H1 (cell line): ENCODE results near the gene MAK. TPM values are rescaled to one million over a fixed set of nuclear protein-coding genes. Genes with fewer than 3 reads are reported as not detected.
A peak's percentile ranks its signal among the peaks of the same experiment; 100 is the strongest.

Source experiments
- CTCF ChIA-PET: fragments of 300-600 bp; sonication (Branson Sonifier 250); formaldehyde crosslinking; loops from one replicate; lab custom pipeline; 2021; ENCODE audit not compliant: partially characterized antibody; lab: Charles Lee
- POLR2A ChIA-PET: fragments of 300-600 bp; sonication (Branson Sonifier 250); formaldehyde crosslinking; loops from one replicate; lab custom pipeline; 2021; ENCODE audit warnings: inconsistent platforms; ENCODE audit not compliant: partially characterized antibody; lab: Charles Lee
- DNase-seq, 2 experiments: peaks; one replicate each; pipeline versions ENCODE4 v3.0.0 to v3.0.0-alpha.2; 2010 to 2022; ENCODE audit warnings: low spot score in 2 of 2, low read depth in 1 of 2, mixed read lengths in 1 of 2
- FAIRE-seq: peaks from 2 replicates; lab custom pipeline; 2011; peaks lifted over from hg19 to GRCh38; lab: Jason Lieb, UNC
- H2AFZ ChIP-seq: 2 replicates; pipeline ENCODE4 v1.8.1; 2012; ENCODE audit warnings: low read length, inconsistent platforms
- H2AK5ac ChIP-seq: 2 replicates; pipeline ENCODE4 v1.6.1; 2013; ENCODE audit warnings: low read depth, low read length
- H2BK120ac ChIP-seq: replicated peaks from 2 replicates; pipeline ENCODE3; 2013; ENCODE audit warnings: low read depth, low read length, inconsistent platforms
- H2BK12ac ChIP-seq: 2 replicates; pipeline ENCODE4 v1.6.1; 2013; ENCODE audit warnings: low read depth, low read length
- H2BK15ac ChIP-seq: 2 replicates; pipeline ENCODE4 v1.6.1; 2013; ENCODE audit warnings: low read length
- H2BK20ac ChIP-seq: 2 replicates; pipeline ENCODE4 v1.6.1; 2013; ENCODE audit warnings: low read length
- H2BK5ac ChIP-seq: 2 replicates; pipeline ENCODE4 v1.6.1; 2013; ENCODE audit warnings: low read depth, low read length
- H3K14ac ChIP-seq: 2 replicates; pipeline ENCODE4 v1.6.1; 2013; ENCODE audit warnings: inconsistent platforms; ENCODE audit not compliant: insufficient read length
- H3K18ac ChIP-seq: 2 replicates; pipeline ENCODE4 v1.6.1; 2013; ENCODE audit warnings: low read length; ENCODE audit errors: extremely low read depth
- H3K23ac ChIP-seq: 2 replicates; pipeline ENCODE4 v1.6.1; 2013; ENCODE audit warnings: inconsistent platforms; ENCODE audit not compliant: insufficient read length
- H3K23me2 ChIP-seq: 2 replicates; pipeline ENCODE4 v1.6.1; 2013; ENCODE audit warnings: low read depth, low read length
- H3K27ac ChIP-seq: 2 replicates; pipeline ENCODE4 v1.6.1; 2011; ENCODE audit warnings: low read depth, low read length, inconsistent platforms
- H3K27me3 ChIP-seq, 4 experiments: replicated peaks in 1 of 4; 1 replicate in 1 of 4; 2 replicates in 3 of 4; pipeline versions ENCODE4 v1.6.1 to v1.8.1; 2011 to 2013; ENCODE audit warnings: low read length in 3 of 4, mild to moderate bottlenecking in 3 of 4, inconsistent platforms in 2 of 4, mixed read lengths in 2 of 4, moderate library complexity in 1 of 4; ENCODE audit not compliant: control insufficient read depth in 3 of 4, insufficient read depth in 3 of 4; ENCODE audit errors: extremely low read depth in 1 of 4
- H3K36me3 ChIP-seq, 4 experiments: 2 replicates each; pipeline versions ENCODE4 v1.6.1 to v1.8.1; 2011 to 2013; ENCODE audit warnings: mild to moderate bottlenecking in 4 of 4, low read length in 3 of 4, moderate library complexity in 2 of 4, control low read depth in 1 of 4, inconsistent platforms in 1 of 4; ENCODE audit not compliant: insufficient read depth in 4 of 4, control insufficient read depth in 2 of 4
- H3K4ac ChIP-seq: replicated peaks from 2 replicates; pipeline ENCODE3; 2013; ENCODE audit warnings: low read length, low read depth, mixed read lengths, inconsistent platforms; ENCODE audit not compliant: insufficient read length
- H3K4me1 ChIP-seq, 4 experiments: replicated peaks in 1 of 4; 1 replicate in 1 of 4; 2 replicates in 3 of 4; pipeline versions ENCODE4 v1.6.1 to v1.8.1; 2011 to 2013; ENCODE audit warnings: low read length in 3 of 4, inconsistent platforms in 2 of 4, mixed read lengths in 1 of 4; ENCODE audit not compliant: insufficient read depth in 4 of 4, control insufficient read depth in 3 of 4
- H3K4me2 ChIP-seq, 2 experiments: 2 replicates each; pipeline versions ENCODE4 v1.6.1 to v1.8.1; 2011 to 2013; ENCODE audit warnings: low read depth in 2 of 2, low read length in 2 of 2, control low read depth in 1 of 2, inconsistent platforms in 1 of 2, mild to moderate bottlenecking in 1 of 2; ENCODE audit not compliant: insufficient read depth in 1 of 2
- H3K4me3 ChIP-seq, 4 experiments: fragments of 200-600, 300-600 bp in 1 of 4; sonication (generic), shearing (Covaris generic), sonication (Bioruptor Twin) in 1 of 4; 2 replicates each; pipeline versions ENCODE4 v1.5.1 to v1.8.1; 2011 to 2016; ENCODE audit warnings: low read length in 4 of 4, low read depth in 3 of 4, control low read depth in 2 of 4, inconsistent platforms in 2 of 4, mild to moderate bottlenecking in 2 of 4, mixed read lengths in 1 of 4, moderate library complexity in 1 of 4; ENCODE audit not compliant: insufficient read depth in 2 of 4; ENCODE audit errors: extremely low read depth in 1 of 4
- H3K56ac ChIP-seq: replicated peaks from 2 replicates; pipeline ENCODE3; 2013; ENCODE audit warnings: low read depth, mild to moderate bottlenecking, mixed read lengths, low read length, inconsistent platforms; ENCODE audit not compliant: insufficient read length
- H3K79me1 ChIP-seq: 2 replicates; pipeline ENCODE4 v1.6.1; 2013; ENCODE audit warnings: low read depth, low read length, control low read depth
- H3K79me2 ChIP-seq, 2 experiments: 2 replicates each; pipeline versions ENCODE4 v1.6.1 to v1.8.1; 2012 to 2013; ENCODE audit warnings: low read length in 2 of 2, mild to moderate bottlenecking in 2 of 2, inconsistent platforms in 1 of 2; ENCODE audit not compliant: insufficient read depth in 2 of 2, control insufficient read depth in 1 of 2
- H3K9ac ChIP-seq, 4 experiments: replicated peaks in 1 of 4; 1 replicate in 1 of 4; 2 replicates in 3 of 4; pipeline versions ENCODE4 v1.6.1 to v1.8.1; 2011 to 2013; ENCODE audit warnings: low read depth in 3 of 4, low read length in 3 of 4, control low read depth in 2 of 4, mild to moderate bottlenecking in 2 of 4, moderate library complexity in 2 of 4, inconsistent platforms in 1 of 4; ENCODE audit errors: extremely low read depth in 1 of 4
- H3K9me3 ChIP-seq, 2 experiments: 2 replicates each; pipeline versions ENCODE4 v1.6.1 to v1.8.1; 2012 to 2013; ENCODE audit warnings: mild to moderate bottlenecking in 2 of 2, moderate library complexity in 2 of 2, control low read depth in 1 of 2, inconsistent platforms in 1 of 2, low read depth in 1 of 2, low read length in 1 of 2, mixed read lengths in 1 of 2; ENCODE audit not compliant: insufficient read depth in 2 of 2
- H4K20me1 ChIP-seq, 2 experiments: replicated peaks in 1 of 2; 2 replicates each; pipeline versions ENCODE3 to v1.8.1; 2011 to 2013; ENCODE audit warnings: inconsistent platforms in 2 of 2, low read length in 2 of 2, mild to moderate bottlenecking in 1 of 2; ENCODE audit not compliant: insufficient read depth in 2 of 2, control insufficient read depth in 1 of 2
- H4K5ac ChIP-seq: 2 replicates; pipeline ENCODE4 v1.6.1; 2013; ENCODE audit warnings: low read length, low read depth, mixed read lengths, inconsistent platforms; ENCODE audit not compliant: insufficient read length
- H4K8ac ChIP-seq: 2 replicates; pipeline ENCODE4 v1.8.0; 2013; ENCODE audit warnings: mild to moderate bottlenecking, moderate library complexity, low read length, inconsistent platforms; ENCODE audit not compliant: insufficient read depth; ENCODE audit errors: extremely low read depth
- H4K91ac ChIP-seq: replicated peaks from 2 replicates; pipeline ENCODE3; 2013; ENCODE audit warnings: low read length, mixed read lengths, inconsistent platforms; ENCODE audit not compliant: insufficient read length
- BRCA1 ChIP-seq: IDR thresholded peaks from 2 replicates; pipeline ENCODE4 v1.6.1; 2012; ENCODE audit warnings: low read depth, low read length, improper control_type of control experiment
- GTF2F1 ChIP-seq: IDR thresholded peaks from 2 replicates; pipeline ENCODE4 v1.6.1; 2012; ENCODE audit warnings: low read depth, low read length, improper control_type of control experiment, borderline replicate concordance
- JUN ChIP-seq: IDR thresholded peaks from 2 replicates; pipeline ENCODE4 v1.6.1; 2011; ENCODE audit warnings: low read depth, mild to moderate bottlenecking, improper control_type of control experiment, low read length
- KDM1A ChIP-seq: fragments of 200-600, 300-600 bp; sonication (generic); IDR thresholded peaks from 2 replicates; pipeline ENCODE4 v1.7.1; 2016; ENCODE audit warnings: mild to moderate bottlenecking, low read length, borderline replicate concordance
- YY1 ChIP-seq: IDR thresholded peaks from 2 replicates; pipeline ENCODE4 v1.6.1; 2011; ENCODE audit warnings: low read depth, mild to moderate bottlenecking, low read length
- ZNF274 ChIP-seq: IDR thresholded peaks from 2 replicates; pipeline ENCODE4 v1.7.0; 2012; ENCODE audit warnings: low read length, borderline replicate concordance; ENCODE audit errors: extremely low read depth
- WGBS, 2 experiments: shearing (Covaris generic) in 1 of 2; methylation state at CpG; one replicate each; pipeline versions ENCODE4 v1.1.6 to v1.1.7; 2013 to 2015; ENCODE audit warnings: low lambda C conversion rate in 2 of 2, mixed read lengths in 2 of 2, inconsistent platforms in 1 of 2, low coverage in 1 of 2, missing lambda C conversion rate in 1 of 2; ENCODE audit not compliant: insufficient replicate concordance in 2 of 2, insufficient coverage in 1 of 2, insufficient read length in 1 of 2; ENCODE audit errors: extremely low coverage in 1 of 2, missing lambda C conversion rate in 1 of 2; 5-methylcytosine and 5-hydroxymethylcytosine counted together
- polyA plus RNA-seq, 7 experiments: library from polyadenylated mRNA; depleted of rRNA in 3 of 7; stranded (reverse) in 5 of 7; unstranded in 2 of 7; fragments of >200 nt in 5 of 7; fragments of 200-250 nt in 2 of 7; gene quantifications; 1 replicate in 5 of 7; 2 replicates in 1 of 7; 4 replicates in 1 of 7; pipeline versions ENCODE4 v1.2.1 to v1.2.3, GENCODE V29; 2011 to 2013; ENCODE audit warnings: missing spikeins in 2 of 7, mixed read lengths in 2 of 7
- total RNA-seq: library from RNA; stranded (reverse); fragmentation: NEBNext Ultra II Directional; extraction: Animal tissue kit (Norgen Biotek cat#: 25700); gene quantifications from 2 replicates; pipeline ENCODE4 v1.2.1, GENCODE V29; 2021

MAK gene
- total and polyA plus RNA-seq, 2 of the 8 experiments (the other 6 are each of a cell fraction or from before 2014, with no cell fraction given), result 0.08 to 0.37 TPM

GRCh38 chr6:10877012-10877411, 38.7 kb upstream of the MAK start:
- H3K4ac ChIP-seq, result no peak overlapping the region
- no peak overlapping the region for H3K27ac ChIP-seq
- H4K91ac ChIP-seq, result no peak overlapping the region
- H3K23me2 ChIP-seq, result peaks cover 3% of the 10 kb centered on the region; the same call in 1 of the 2 replicates
- no peak overlapping the region for H3K56ac ChIP-seq
- no peak overlapping the region for H2AFZ ChIP-seq
- no peaks in the 10 kb centered on the region for H3K36me3 ChIP-seq
- peaks cover 0 to 3% (median 0%) of the 10 kb centered on the region in 4 experiments; a peak in 2 of 7 replicates for H3K4me1 ChIP-seq
- H3K18ac ChIP-seq, result no peak overlapping the region
- POLR2A ChIA-PET, result no interaction called here
- no peak overlapping the region for H3K23ac ChIP-seq
- H3K4me2 ChIP-seq, result no peak overlapping the region
- H2BK15ac ChIP-seq, result no peak overlapping the region
- H4K5ac ChIP-seq, result no peak overlapping the region
- H3K79me1 ChIP-seq, result no peaks in the 10 kb centered on the region
- no peaks in the 10 kb centered on the region for H3K79me2 ChIP-seq
- WGBS, 2 experiments, result 94% methylated on average over 14 of the region's 14 CpGs; no CpG with 5 or more reads in 1 of the 2 experiments
- H3K9me3 ChIP-seq, result no peaks in the 10 kb centered on the region
- H4K8ac ChIP-seq, result peak overlapping the region; percentile 71; the same call in 1 of the 2 replicates
- H2BK120ac ChIP-seq, result no peak overlapping the region
- no peak overlapping the region for H3K4me3 ChIP-seq
- peaks cover 12 to 27% (median 20%) of the 10 kb centered on the region in 4 experiments for H3K27me3 ChIP-seq
- FAIRE-seq (no peak), DNase-seq (no peak)
- no peak overlapping the region for H2AK5ac ChIP-seq
- H2BK5ac ChIP-seq, result no peak overlapping the region
- no peak overlapping the region for H3K14ac ChIP-seq
- H4K20me1 ChIP-seq, result no peaks in the 10 kb centered on the region
- no peak overlapping the region for H2BK20ac ChIP-seq
- H2BK12ac ChIP-seq, result no peak overlapping the region
- H3K9ac ChIP-seq, result no peak overlapping the region
- CTCF ChIA-PET, result no interaction called here
- TF ChIP-seq ZNF274 (no peak), YY1 (no peak), JUN (no peak), BRCA1 (no peak), GTF2F1 (no peak), KDM1A (no peak)
